Epithelial cell of esophagus (primary cell): ENCODE measurements around the gene ADAM12.
A peak's percentile ranks its signal among the peaks of the same experiment; 100 is the strongest.

Experiments used
- DNase-seq: peaks from one replicate; pipeline ENCODE4 v3.0.0; 2010; ENCODE audit warnings: low read depth
- H3K4me3 ChIP-seq: 2 replicates; pipeline ENCODE4 v1.5.1; 2011; ENCODE audit warnings: mild to moderate bottlenecking, low read length, control low read depth
- TF ChIP-seq, protein P1 (sequence below): IDR thresholded peaks from 2 replicates; pipeline ENCODE4 v1.5.1; 2011; ENCODE audit warnings: low read depth, mild to moderate bottlenecking, low read length, control low read depth, inconsistent platforms; ENCODE audit not compliant: insufficient read depth; ENCODE audit errors: missing control alignments

ADAM12 gene

DNA sequence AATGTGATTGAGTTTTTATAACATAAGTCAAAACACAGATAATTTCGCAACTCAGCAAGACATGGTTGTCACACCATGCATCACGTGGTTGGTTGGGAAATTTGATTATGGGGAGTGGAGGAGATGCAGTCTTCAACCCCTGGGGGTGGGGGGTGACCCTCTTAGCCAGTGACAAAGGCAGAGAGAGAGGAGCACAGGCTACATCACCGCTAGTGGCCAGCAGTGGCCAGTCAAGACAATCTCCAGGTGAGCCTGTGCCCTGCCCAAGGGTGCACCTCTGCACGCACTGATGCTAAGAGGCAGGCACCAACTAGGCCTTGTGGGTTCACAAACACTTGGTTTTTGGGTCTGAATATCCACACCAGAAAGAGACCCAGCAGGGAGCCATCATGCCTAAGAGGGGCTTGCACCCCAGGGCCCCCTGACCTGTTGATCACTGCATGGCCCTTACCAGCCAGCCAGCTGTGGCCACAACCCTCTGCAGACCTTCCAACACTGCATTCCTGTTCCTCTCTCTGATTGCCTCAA, 247.5 kb downstream of the ADAM12 start:
- TF ChIP-seq, protein P1, sequence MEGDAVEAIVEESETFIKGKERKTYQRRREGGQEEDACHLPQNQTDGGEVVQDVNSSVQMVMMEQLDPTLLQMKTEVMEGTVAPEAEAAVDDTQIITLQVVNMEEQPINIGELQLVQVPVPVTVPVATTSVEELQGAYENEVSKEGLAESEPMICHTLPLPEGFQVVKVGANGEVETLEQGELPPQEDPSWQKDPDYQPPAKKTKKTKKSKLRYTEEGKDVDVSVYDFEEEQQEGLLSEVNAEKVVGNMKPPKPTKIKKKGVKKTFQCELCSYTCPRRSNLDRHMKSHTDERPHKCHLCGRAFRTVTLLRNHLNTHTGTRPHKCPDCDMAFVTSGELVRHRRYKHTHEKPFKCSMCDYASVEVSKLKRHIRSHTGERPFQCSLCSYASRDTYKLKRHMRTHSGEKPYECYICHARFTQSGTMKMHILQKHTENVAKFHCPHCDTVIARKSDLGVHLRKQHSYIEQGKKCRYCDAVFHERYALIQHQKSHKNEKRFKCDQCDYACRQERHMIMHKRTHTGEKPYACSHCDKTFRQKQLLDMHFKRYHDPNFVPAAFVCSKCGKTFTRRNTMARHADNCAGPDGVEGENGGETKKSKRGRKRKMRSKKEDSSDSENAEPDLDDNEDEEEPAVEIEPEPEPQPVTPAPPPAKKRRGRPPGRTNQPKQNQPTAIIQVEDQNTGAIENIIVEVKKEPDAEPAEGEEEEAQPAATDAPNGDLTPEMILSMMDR: no peak
- H3K4me3 ChIP-seq: no peak overlapping the region
- DNase-seq: no peak

- H3K4me3 ChIP-seq: no peak overlapping the region
- TF ChIP-seq, protein P1: no peak
- DNase-seq: no peak
Measured at GRCh38 chr10:126137562-126138221, 250.6 kb downstream of the ADAM12 start.

GRCh38 chr10:126135941-126136595, 252.2 kb downstream of the ADAM12 start:
- DNase-seq: no peak
- no peak overlapping the region for H3K4me3 ChIP-seq

DNA sequence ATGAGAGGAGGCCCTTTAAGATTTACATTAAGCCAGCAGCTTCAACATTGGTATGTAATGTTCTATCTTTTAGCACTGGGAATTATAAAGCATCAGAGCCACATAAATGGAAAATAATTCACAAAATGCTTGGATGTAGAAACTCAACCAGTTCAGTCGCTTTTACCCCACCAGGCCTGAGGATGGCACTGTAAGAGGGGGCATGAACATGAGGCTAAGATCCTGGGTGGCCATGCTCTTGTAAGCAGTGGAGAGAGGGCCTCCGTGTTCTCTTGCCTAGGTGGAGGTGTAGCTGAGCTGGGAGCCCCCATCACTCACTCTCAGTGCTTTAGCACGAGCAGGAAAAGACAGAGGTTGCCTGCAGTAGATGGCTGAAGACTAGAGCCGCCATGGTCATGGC, 253.1 kb downstream of the ADAM12 start:
- H3K4me3 ChIP-seq: no peak overlapping the region
- TF ChIP-seq, protein P1: no peak
- peak; percentile 24 for DNase-seq

More at GRCh38 chr10:126135941-126136595, 252.2 kb downstream of the ADAM12 start:
- TF ChIP-seq, protein P1: no peak

DNA sequence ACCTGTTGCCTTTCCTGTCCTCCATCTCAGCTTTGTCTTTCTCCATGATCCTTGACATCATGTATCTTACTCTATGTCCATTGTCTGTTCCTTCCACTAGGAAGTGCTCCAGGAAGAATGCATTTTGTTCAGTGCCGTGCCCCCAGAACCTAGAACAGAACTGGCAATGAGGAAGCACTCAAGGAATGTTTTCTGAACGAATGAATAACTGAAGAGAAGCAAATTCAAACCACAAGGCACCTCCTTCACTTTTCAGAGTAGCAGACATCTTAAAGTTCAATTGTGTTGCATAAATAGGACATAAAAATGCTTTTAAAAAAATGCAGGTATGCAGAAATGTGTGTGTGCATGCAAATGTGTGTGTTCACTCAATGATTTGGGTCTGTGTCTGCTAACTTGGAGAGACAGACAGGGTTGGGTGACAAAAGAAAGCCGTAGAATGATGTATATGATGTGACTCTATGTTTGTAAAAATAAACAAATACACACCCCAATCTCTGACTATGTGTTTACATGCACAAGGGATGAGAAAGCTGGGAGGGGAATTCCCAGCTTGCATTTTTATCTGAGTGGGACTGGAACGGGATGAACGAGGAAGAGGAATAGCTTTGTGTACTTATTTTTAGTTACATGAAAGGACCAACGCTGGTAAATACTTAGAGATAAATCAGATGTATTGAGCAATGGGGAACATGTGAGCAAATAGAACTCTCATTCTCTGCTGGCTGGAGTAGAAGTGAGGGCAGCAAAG, 254.2 kb downstream of the ADAM12 start:
- TF ChIP-seq, protein P1: no peak
- no peak overlapping the region for H3K4me3 ChIP-seq
- DNase-seq: peak; percentile 94

- TF ChIP-seq, protein P1: no peak
- DNase-seq: no peak
- H3K4me3 ChIP-seq: no peak overlapping the region
Measured at GRCh38 chr10:126133082-126133620, 255.1 kb downstream of the ADAM12 start.
